GM21825 (cell line): ENCODE measurements around the gene U2AF2.

Source experiments
- ATAC-seq: cut with Tn5 transposase; IDR thresholded peaks from one replicate; pipeline ENCODE4 v1.9.1; 2021; ENCODE audit warnings: mild to moderate bottlenecking, moderate library complexity; ENCODE audit not compliant: unreplicated experiment

Gene U2AF2

DNA sequence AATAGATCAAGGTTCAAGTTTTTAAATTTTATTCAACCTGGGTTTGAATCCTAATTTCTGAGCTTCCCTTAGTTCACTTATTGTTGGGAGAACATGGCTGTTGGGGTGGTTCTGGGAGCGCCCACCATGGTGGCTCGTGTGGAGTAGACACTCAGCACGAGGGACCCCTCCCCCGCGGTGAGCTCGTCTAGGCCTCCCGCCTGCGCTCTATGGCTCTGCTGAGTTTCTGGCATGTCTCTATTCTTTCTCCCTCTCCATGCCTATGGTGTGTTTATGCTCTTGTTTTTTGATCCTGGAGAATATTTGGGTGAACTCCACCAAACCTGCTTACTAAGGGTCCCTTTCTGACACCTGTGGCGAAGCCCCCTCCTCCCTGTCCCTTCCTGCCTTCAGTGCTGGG lies 18.6 kb downstream of the U2AF2 start:
- no peak for ATAC-seq

DNA sequence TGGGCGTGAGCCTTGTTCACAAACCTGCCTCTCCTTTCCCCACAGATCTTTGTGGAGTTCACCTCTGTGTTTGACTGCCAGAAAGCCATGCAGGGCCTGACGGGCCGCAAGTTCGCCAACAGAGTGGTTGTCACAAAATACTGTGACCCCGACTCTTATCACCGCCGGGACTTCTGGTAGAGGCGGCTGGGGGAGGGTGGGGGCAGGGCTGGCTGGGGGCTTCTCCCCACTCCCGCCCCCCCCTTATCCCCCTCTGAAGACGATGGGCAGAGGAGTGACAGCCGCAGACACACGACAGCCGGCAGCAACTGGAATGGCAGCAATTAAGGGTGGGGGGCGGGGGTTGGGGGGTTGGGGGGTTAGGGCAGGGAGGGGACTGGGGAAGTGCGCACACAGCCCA lies 19.1 kb downstream of the U2AF2 start:
- ATAC-seq = no peak

DNA sequence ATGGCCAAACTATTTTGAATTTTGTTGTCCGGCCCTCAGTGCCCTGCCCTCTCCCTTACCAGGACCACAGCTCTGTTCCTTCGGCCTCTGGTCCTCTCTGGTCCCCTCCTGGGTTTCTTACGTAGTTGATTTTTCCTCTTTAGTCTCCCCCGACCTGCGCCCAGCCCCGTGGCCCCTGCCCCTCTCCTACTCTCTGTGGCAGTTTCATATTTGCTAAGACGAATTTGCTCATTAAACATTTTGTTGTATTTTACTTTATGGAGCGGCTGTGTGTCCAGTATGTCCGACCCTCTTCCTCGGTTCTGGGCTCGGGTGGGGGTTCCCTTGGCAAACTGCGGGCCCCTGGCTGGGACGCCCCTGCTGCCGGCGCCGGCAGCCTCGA lies 19.6 kb downstream of the U2AF2 start:
- no peak for ATAC-seq

DNA sequence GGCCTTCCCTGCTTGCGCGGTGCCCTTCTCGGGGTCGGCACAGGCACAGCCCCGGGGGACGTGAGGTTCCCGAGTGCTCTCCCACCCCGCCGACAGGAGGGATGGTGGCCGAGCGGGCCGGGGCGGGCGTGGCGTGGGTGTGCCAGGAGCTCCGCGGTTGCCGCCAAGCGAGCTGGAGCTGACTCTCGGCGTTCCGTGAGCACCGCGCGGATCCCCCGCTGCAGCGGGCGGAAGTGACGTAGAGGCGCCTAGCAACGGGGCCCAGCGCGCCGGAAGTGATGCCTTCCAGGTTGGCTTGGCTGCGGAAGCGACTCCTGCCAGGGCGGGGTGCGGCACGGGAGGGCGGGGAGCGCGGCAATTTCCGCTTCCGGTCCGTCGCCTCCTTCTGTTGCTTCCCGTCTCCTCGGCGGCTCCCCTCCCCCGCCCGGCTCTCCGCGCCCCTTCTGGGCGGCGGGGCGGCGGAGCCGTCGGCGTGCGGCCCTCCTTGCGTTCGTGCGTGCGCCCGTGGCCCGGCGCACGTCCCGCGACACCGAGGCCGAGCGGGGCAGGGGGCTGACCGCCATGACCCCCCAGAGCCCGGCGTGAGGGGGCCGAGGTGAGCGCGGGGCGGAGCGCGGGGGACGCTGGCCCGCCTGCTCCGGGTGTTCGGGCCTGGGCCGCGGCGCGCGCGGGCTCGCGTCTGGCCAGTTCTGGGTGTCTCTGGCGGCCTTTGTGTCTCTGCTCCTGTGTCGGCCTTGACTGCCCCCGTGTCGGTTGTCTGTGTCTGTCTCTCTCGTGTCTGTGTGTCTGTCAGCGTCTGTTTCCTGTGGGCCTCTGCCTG lies 20.2 kb downstream of the U2AF2 start, which contains the start of gene EPN1:
Gene EPN1, plus strand, starts transcription at position 386 of the 820 bp plus-strand sequence. CDS start 3,402 bp downstream, outside the sequence.
- peak; percentile 54 for ATAC-seq

DNA sequence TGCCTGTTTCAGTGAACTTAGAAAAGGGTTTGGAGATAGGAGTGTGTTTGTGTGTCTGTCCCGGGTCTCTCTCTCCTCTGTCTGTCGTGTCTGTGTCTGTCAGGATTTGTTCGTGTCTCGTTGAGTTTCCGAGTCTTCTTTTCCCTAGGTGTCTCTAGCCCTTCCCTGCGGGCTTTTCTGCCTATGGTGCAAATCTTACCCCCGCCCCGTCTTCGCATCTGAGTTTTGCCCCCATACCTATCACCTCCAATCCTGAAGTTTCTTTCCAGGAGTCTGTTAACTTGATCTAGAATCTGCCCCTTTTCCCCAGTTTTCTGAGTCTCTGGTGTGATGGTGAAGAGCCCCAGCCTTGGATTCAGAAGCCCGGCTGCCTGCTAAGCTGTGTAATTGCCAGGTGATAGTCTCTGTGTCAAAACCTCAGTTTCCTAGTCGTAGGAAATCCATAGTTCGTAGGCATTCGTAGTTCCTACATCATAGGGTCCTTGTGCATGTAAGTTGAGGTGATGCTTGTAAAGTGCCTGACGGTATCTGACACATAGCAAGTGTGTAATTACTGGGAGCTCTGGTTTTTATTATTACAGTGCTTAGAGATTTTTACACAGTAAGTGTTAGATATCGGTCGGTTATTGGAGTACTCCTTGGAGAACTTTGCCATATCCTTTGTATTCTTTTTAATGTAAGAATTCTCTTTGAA lies 21.0 kb downstream of the U2AF2 start:
- no peak for ATAC-seq

DNA sequence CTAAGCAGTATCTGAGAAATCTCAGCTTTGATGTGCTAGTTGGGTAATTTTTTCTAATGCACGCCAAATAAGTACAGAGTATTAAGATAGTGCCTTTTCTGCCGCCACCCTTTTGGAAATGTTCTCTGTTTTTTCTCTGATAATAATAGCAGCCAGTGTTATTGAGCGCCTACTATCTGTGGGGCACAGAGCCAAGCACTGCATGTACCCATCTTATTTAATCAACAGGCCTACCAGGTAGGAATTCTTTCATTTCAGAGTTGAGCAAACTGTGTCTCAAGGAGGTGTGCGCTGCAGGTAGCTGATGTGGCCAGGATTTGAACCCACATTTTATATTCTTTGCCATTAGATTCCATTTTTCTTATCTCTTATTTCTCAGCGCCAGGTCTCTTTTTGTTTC lies 21.5 kb downstream of the U2AF2 start:
- no peak for ATAC-seq

DNA sequence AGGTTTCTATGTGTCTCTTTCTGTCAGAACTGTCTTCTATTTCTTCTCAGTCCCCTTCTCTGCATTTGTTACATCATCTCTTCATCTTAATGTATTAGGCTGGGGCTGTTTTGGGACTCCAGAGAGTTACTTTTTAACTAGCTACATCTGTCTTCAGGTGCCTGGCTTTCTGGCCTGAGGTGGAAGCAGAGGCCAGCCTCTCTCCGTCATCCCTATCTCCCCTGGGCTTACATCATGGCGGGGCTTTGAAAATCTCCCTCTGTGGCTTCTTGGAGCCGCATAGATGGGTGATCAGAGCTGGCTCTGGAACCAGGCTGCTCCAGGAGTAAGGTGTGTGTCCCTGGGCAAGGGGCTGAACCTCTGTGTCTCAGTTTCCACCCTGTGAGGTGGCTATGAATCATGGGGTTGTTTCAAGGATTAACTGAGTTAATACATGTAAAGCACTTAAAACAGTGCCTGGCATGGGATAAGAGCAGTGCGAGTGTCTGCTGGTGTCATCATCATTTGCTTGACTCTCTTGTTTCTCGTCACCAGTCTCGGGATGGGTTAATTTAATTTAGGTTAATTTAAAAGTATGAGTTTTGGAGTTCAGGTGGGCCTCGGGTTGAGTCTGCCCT lies 22.2 kb downstream of the U2AF2 start:
- no peak for ATAC-seq

DNA sequence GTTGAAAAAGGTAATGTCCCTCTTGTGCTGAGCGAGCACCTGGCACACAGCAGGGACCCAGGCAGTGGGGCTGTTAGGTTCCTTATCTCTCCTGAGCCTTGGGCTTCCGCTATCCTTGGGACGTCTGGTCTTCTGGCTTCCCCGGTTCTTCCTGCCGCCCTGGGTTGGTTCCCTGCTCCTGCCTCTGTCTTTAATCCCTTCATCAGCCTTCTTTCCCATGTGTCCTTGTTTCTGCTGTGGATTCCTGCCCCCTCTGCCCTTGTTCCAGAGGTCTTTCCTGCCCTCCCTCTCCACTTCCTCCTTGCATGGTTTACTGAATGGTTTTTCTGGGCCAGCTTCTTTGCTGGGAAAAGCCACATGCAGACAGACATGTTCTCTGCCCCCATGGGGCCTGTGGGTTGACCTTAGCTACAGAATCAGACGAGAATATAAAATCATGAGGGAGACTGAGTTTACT lies 22.8 kb downstream of the U2AF2 start:
- ATAC-seq = no peak

DNA sequence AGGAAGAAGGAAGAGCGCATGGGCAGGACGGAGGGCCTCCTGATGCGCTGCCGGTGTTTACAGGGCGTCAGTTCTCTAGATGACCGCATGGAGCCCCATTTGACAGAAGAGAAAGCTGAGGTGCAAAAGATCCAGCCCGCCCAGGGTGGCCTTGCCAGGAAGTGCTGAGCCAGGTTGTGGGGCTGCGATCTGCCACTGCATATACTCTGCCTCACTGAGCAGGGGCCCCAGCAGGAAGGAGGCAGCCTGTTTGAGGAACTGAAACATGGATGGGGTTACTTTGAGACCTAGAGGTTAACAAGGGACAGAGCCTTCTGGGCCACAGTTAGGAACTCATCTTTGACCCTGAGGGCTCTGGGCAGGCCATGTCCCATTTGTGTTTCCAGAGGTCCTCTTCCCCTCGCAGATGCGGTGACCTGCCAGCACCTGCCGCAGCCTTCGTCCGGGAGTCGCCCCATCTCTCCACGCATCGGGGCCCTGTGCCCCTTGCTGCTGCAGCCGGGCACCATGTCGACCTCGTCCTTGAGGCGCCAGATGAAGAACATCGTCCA lies 23.4 kb downstream of the U2AF2 start:
- ATAC-seq = peak; percentile 65

DNA sequence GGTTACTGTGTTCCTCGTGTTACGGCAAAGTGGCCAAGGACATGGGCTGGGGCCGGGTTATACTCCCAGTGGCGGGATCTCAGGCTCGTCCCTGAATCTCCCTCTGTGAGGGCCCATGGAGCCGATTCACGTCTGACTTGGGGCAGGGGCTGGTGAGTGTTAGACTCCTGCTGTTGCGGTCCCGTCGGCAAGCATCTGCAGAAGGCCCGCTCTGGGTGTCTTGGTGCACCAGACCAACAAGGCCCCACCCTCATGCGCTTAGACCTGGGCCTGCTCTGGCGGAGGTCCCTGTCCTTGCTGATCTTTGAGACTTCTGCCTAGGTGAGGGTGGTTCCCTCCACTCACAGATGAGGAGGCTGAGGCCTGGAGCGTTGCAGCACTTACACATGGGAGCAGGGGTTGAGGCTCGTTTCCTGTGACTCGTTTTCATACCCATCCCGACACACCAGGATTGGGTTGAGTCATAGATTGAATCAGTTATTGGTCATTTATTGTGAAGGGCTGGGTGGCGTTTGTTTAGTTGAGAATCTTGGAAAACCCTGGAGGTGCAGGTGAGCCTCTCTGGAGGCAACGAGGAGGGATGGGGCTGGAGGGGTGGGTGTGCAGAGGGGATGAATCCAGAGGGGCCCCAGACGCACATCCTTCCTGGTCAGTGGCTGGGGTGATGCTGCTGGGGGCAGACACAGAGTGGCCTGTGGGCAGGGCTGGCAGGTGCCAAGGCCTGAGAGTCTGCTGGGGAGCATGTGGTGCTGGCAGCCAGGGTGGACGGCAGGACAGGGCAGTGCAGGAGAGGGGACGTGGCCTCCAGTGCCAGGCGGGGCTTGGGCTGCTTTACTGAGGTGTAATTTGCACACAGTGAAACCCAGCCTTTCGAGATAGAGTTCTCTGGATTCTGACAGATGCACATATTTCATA lies 24.8 kb downstream of the U2AF2 start:
- ATAC-seq = no peak

DNA sequence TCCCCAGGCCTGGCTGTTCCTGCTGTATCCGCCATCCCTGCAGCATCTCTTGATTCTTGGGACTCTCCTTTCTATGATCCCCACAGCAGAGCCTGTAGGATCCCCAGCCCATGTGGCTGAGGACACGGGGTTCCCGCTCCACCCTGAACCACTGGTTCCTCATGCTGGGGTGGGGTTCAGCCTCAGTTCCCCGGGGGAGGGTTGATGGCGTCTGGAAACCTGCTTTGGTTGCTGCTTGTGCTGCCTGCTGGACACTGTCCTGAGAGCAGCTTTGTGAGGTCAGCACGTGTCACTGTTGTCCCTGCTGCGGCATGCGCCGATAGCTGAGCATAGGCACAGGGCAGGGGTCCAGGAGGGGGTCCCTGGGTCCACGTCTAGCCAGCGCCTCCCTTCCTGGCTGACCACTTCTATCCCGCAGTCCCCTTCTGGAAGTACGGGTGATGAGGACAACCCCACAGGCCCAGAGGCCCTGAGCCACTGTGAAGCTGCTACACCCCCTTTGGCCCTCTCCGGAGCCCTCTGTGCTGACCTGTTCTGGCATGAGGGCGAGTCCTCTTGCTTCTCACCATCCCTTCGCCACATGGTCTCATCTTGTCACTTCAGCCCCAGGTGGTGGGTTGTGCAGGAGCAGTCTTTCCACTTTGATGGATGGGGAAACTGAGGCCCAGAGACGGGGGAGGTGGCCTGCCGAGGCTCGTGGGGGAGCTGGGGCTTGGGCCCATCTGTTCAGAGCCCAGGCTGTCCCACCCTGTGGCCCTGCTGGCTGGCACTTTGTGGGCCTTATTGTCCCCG lies 25.7 kb downstream of the U2AF2 start:
- ATAC-seq = no peak

DNA sequence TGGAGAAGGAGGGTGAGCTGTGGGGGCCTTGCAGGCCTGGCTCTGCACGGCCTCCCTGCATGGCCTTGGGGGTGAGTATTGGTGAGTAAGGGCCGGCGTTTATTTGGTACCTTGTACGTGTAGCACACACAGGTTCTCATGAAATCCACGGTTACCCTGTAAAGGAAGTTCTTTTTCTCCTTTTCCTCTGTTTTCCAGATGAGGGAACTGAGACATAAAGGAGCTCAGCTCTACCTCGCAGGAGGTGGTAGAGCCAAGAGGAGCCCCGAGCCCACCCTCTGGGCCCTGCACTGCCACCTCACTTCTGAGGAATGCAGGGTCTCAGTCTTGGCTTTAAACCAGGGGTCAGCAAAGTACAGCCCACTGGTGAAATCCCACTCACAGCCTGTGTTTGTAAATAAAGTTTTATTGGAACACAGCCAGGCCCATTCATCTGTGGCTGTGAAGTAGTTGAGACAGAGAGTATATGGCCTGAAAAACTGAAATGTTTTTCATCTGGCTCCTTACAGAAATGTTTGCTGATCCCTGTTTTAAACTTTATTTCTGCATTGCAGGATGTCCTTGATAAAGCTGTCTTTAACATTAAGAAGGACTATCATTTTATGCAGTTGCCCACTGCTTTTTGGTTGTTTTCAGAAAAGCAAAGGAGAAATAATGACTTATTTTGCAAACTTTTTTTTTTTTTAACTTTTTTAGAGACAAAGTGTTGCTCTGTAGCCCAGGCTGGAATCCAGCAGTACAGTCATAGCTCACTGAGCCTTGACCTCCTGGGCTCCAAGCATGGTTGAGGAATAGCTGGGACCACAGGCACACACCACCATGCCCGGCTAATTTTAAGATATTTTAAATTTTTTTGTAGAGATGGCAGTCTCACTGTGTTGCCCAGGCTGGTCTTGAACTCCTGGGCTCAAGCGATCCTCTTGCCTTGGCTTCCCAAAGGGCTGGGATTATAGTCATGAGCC lies 26.6 kb downstream of the U2AF2 start:
- no peak for ATAC-seq

DNA sequence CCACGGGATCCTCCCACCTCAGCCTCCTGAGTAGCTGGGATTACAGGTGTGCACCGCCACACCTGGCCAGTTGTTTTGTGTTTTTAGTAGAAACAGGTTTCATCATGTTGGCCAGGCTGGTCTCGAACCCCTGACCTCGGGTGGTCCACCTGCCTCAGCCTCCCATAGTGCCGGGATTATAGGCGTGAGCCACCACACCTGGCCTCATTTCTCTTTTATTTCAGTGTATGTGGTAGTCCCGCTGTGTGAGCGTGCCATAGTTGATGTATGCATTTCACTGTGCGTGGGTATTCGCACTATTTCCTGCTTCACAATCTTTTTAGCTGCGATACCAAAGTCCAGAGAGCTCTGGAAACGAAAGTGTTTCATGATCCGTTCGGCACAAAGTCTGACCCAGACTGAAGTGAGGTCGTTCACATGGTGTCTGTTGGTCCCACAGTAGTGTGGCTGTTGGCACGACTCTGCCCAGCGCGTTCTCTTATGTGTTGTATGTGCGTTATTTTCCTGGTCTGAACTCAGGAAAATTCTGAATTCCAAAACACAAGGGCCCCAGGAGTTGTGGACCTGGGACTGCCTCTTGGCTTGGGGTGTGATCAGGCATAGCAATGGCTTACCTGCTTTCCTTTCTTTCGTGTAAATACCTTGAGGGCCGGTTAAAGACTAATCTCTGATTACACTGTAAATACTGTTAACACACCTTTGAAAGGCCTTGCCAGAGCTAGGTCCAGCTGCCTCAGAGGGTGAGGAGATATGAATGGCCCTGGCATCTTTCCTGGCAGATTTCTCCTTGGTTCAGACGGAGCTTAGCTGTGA lies 28.8 kb downstream of the U2AF2 start:
- no peak for ATAC-seq

DNA sequence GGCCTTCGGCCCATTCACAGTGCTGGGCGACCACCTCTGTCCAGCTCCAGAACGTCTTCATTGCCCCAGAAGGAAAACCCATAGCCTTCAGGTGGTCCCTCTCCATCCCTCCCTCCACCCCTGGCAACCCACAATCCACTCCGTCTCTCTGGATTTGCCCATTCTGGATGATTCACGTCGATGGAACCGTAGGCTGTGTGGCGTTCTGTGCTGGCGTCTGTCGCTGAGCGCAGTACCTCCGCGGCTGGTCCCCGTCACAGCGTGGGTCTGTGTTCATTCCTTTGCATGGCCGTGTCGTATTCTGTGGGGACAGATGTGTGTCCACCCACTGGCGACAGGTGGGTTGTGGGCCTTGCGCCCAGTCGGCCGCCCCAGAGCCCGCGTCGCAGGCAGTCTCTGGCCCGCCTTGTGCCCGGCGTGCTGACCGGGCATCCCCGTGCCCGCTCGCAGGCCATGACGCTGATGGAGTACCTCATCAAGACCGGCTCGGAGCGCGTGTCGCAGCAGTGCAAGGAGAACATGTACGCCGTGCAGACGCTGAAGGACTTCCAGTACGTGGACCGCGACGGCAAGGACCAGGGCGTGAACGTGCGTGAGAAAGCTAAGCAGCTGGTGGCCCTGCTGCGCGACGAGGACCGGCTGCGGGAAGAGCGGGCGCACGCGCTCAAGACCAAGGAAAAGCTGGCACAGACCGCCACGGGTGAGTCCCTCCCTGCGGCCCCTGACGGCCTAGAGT lies 30.3 kb downstream of the U2AF2 start:
- no peak for ATAC-seq

DNA sequence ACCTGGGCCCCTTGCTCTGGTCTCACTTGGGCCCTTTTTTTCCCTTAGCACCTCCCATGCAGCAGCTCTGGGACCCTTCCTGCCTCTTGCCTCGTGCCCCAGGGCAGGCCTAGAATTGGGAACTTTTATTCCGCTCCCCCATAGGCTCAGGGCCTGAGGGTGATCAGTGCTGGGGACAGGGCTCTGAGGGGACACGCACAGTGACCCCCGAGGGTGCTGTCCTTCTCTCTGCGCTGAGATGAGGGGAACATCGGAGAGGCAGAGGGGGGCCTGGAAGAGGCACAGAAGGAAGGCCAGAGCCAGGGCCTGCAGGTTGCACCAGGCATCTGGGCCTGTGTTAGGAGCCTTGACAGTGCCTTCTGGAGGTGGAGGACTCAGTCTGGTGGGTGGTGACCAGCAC lies 30.9 kb downstream of the U2AF2 start:
- no peak for ATAC-seq

DNA sequence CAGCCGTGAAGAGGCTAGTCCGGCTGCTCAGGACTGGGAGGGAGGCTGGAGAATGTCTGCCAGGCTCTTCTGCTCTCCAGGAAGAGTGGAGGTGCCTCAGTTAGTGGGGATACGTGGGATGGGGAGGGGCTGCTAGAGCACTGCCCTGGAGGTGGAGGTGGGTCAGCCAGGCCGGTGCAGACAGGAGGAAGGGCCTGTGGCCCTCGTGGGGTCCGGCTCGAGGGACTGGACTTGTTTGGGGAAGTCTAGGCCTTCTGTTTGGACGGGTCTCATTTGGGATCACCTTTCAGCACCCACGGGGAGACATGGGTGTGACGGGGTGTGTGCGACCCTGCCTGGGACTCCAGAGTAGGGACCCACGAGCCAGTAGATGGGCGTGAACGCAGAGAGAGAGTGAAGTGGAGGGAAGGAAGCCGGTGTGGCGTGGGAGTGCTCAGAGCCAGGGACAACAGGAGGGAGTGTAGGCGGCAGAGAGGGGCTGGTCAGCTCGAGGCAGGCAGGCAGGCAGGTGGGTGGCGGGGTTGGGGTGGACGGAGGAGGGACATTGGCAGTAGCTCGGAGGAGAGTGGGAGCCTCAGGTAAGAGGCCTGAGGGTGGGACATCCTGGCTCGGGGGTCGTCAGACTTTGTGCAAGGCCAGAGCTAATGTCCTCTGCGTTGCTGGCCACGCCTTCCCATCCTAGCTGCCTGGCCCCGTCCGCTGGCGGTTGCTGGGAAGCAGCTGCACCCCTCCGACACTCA lies 31.6 kb downstream of the U2AF2 start:
- no peak for ATAC-seq
